AG04450 (cell line): ENCODE data around the gene KCNQ5. TPM values are rescaled to one million over a fixed set of nuclear protein-coding genes. Genes with fewer than 3 reads are reported as not detected.

Source experiments
- CTCF ChIA-PET: fragments of 300-600, 350-600 bp; formaldehyde crosslinking; extraction: SDS; loops from one replicate; lab custom pipeline; 2022; ENCODE audit warnings: antibody characterized with exemption, inconsistent platforms; lab: Charles Lee
- POLR2A ChIA-PET: fragments of 350-600 bp; formaldehyde crosslinking; extraction: SDS; loops from one replicate; lab custom pipeline; 2021; ENCODE audit warnings: antibody characterized with exemption, inconsistent platforms; lab: Yijun Ruan, JAX
- DNase-seq: peaks from one replicate; pipeline ENCODE4 v3.0.0-alpha.2; 2011; ENCODE audit warnings: low read depth, low spot score
- H3K27ac ChIP-seq: one replicate; pipeline ENCODE4 v1.5.1; 2012; ENCODE audit warnings: low read depth, low read length, control low read depth
- H3K27me3 ChIP-seq: one replicate; pipeline ENCODE4 v1.6.0; 2012; ENCODE audit warnings: low read length; ENCODE audit not compliant: control insufficient read depth, insufficient read depth
- H3K4me3 ChIP-seq: 2 replicates; pipeline ENCODE4 v1.5.1; 2011; ENCODE audit warnings: mild to moderate bottlenecking, low read depth, low read length, control low read depth
- H3K9me3 ChIP-seq: 2 replicates; pipeline ENCODE4 v1.5.1; 2012; ENCODE audit warnings: low read length; ENCODE audit not compliant: control insufficient read depth, insufficient read depth
- CTCF ChIP-seq: IDR thresholded peaks from 2 replicates; pipeline ENCODE4 v1.5.1; 2011; ENCODE audit warnings: low read depth, low read length, control low read depth, inconsistent platforms
- polyA plus RNA-seq: library from polyadenylated mRNA; depleted of rRNA; stranded (reverse); fragments of >200 nt; gene quantifications from 2 replicates; pipeline ENCODE4 v1.2.3, GENCODE V29; 2011

The KCNQ5 gene
- polyA plus RNA-seq, 1 experiment: 0.52 TPM

GRCh38 chr6:73129653-73130443 lies 508.0 kb downstream of the KCNQ5 start:
- no peak overlapping the region for H3K4me3 ChIP-seq
- DNase-seq: peak; percentile 37
- TF ChIP-seq CTCF: peak; percentile 100
- no peaks in the 10 kb centered on the region for H3K27me3 ChIP-seq
- CTCF ChIA-PET: interaction anchor here (0.5 to 9.6 kb wide), 38 partner anchors 12 to 1060 kb away, joined by 3 to 262 read pairs (median 4); partner anchors contain the start of gene KCNQ5
- H3K9me3 ChIP-seq: no peaks in the 10 kb centered on the region; the same call in 1 of the 2 replicates
- no peak overlapping the region for H3K27ac ChIP-seq
- POLR2A ChIA-PET: no interaction called here

GRCh38 chr6:73131706-73132105 lies 509.8 kb downstream of the KCNQ5 start:
- ChIA-PET CTCF (interaction anchor here (0.6 to 9.6 kb wide), 6 partner anchors 30 to 720 kb away, joined by 3 to 262 read pairs (median 4); partner anchors contain the start of gene KCNQ5), POLR2A (interaction anchor here (1.4 kb wide), 1 partner anchor 22 kb away, joined by 3 read pairs; no protein-coding TSS in a partner anchor)
- no peaks in the 10 kb centered on the region; the same call in 1 of the 2 replicates for H3K9me3 ChIP-seq
- H3K27ac ChIP-seq: no peak overlapping the region
- TF ChIP-seq CTCF: no peak
- H3K4me3 ChIP-seq: no peak overlapping the region
- no peaks in the 10 kb centered on the region for H3K27me3 ChIP-seq
- peak; percentile 2 for DNase-seq

- POLR2A ChIA-PET: no interaction called here
- CTCF ChIA-PET: interaction anchor here (0.9 to 9.6 kb wide), 4 partner anchors 408 to 723 kb away, joined by 7 to 262 read pairs (median 14); partner anchors contain the start of gene KCNQ5
Measured at GRCh38 chr6:73134588-73134987, 512.7 kb downstream of the KCNQ5 start.

GRCh38 chr6:73139681-73140383 lies 518.0 kb downstream of the KCNQ5 start:
- Histone ChIP-seq H3K9me3 (no peaks in the 10 kb centered on the region), H3K27ac (no peak overlapping the region), H3K27me3 (no peaks in the 10 kb centered on the region), H3K4me3 (no peak overlapping the region)
- POLR2A ChIA-PET: no interaction called here
- CTCF ChIA-PET: no interaction called here
- DNase-seq: no peak
- TF ChIP-seq CTCF: no peak

More at GRCh38 chr6:73134588-73134987, 512.7 kb downstream of the KCNQ5 start:
- H3K9me3 ChIP-seq: no peaks in the 10 kb centered on the region; the same call in 1 of the 2 replicates
- TF ChIP-seq CTCF: peak; percentile 20; the same call in 1 of the 2 replicates
- no peak overlapping the region for H3K27ac ChIP-seq
- no peak overlapping the region for H3K4me3 ChIP-seq
- no peaks in the 10 kb centered on the region for H3K27me3 ChIP-seq
- DNase-seq: no peak

GRCh38 chr6:73143551-73143950 lies 521.7 kb downstream of the KCNQ5 start:
- no peak for TF ChIP-seq CTCF
- Histone ChIP-seq H3K27ac (no peak overlapping the region), H3K9me3 (no peaks in the 10 kb centered on the region), H3K4me3 (no peak overlapping the region), H3K27me3 (no peaks in the 10 kb centered on the region)
- POLR2A ChIA-PET: no interaction called here
- CTCF ChIA-PET: no interaction called here
- DNase-seq: no peak
